Heart right ventricle (tissue), 16 donors: ENCODE results near the gene CACNA2D4. TPM values are rescaled to one million over a fixed set of nuclear protein-coding genes. Genes with fewer than 3 reads are reported as not detected.

Experiments
- ATAC-seq, 8 donors: fragments of 200-7000 bp; cut with Tn5 transposase; one replicate each; pipeline ENCODE4 v1.9.1; 2020; ENCODE audit warnings: mild to moderate bottlenecking in 8 of 8, moderate library complexity in 8 of 8, moderate number of reproducible peaks in 1 of 8
- DNase-seq, 2 donors: peaks; one replicate each; pipeline ENCODE4 v3.0.0-alpha.2; 2020
- H3K27ac ChIP-seq, 10 donors: fragments of 200-600 bp; sonication (generic) in 2 of 10; one replicate each; pipeline versions ENCODE4 v1.5.0 to v1.8.0; 2020 to 2022; ENCODE audit warnings: mild to moderate bottlenecking in 3 of 10
- H3K27me3 ChIP-seq, 7 donors: fragments of 200-600 bp; one replicate each; pipeline ENCODE4 v1.8.0; 2021 to 2022; ENCODE audit warnings: mild to moderate bottlenecking in 2 of 7
- H3K36me3 ChIP-seq, 9 donors: fragments of 200-600 bp; sonication (generic) in 1 of 9; one replicate each; pipeline versions ENCODE4 v1.5.0 to v1.8.0; 2020 to 2022; ENCODE audit warnings: mild to moderate bottlenecking in 2 of 9
- H3K4me1 ChIP-seq, 9 donors: fragments of 200-600 bp; sonication (generic) in 1 of 9; one replicate each; pipeline versions ENCODE4 v1.5.0 to v1.8.0; 2020 to 2022; ENCODE audit warnings: mild to moderate bottlenecking in 4 of 9
- H3K4me3 ChIP-seq, 10 donors: fragments of 200-600 bp; sonication (generic) in 2 of 10; one replicate each; pipeline versions ENCODE4 v1.5.0 to v1.8.0; 2020 to 2022; ENCODE audit warnings: mild to moderate bottlenecking in 7 of 10, moderate library complexity in 2 of 10
- H3K9me3 ChIP-seq, 11 donors: fragments of 200-600 bp in 10 of 11; sonication (generic) in 2 of 11; one replicate each; pipeline versions ENCODE4 v1.5.0 to v1.8.0; 2013 to 2022; ENCODE audit warnings: mild to moderate bottlenecking in 2 of 11, control low read depth in 1 of 11, moderate library complexity in 1 of 11
- CTCF ChIP-seq, 9 donors: fragments of 200-600 bp; sonication (generic) in 2 of 9; IDR thresholded peaks; one replicate each; pipeline versions ENCODE4 v1.5.0 to v1.8.0; 2021 to 2022; ENCODE audit warnings: antibody characterized with exemption in 9 of 9, mild to moderate bottlenecking in 5 of 9, moderate library complexity in 1 of 9
- WGBS, 2 donors: extraction: QIAGEN DNeasy Blood & Tissue Kit; methylation state at CpG; one replicate each; pipeline ENCODE4 v1.1.7; 2013; ENCODE audit warnings: inconsistent platforms in 1 of 2; 5-methylcytosine and 5-hydroxymethylcytosine counted together
- intact Hi-C, 10 donors: fragments of 100-400 bp; cut with DNase I; formaldehyde crosslinking; loops; one replicate each; pipeline versions ENCODE4 v1.11.1 to v1.14.2; 2022
- polyA plus RNA-seq, 2 donors: library from polyadenylated mRNA; stranded (reverse); fragments of 200-250 nt; gene quantifications; one replicate each; pipeline ENCODE4 v1.2.3, GENCODE V29; 2013
- total RNA-seq, 10 donors: library from RNA; stranded (reverse); fragmentation: NEBNext Ultra II Directional in 3 of 10; extraction: Animal tissue kit (Norgen Biotek cat#: 25700) in 3 of 10; gene quantifications; one replicate each; pipeline versions ENCODE4 v1.2.1 to v1.2.4, GENCODE V29; 2021 to 2023
- donor health status: Arrhythmogenic right ventricular cardiomyopathy.
- donor health status: ischemic (EF 13 %, LVEDD 7.1; RV severe dilation, severe dysfunction).
- donor health status: healthy with polysubstance abuse.
- donor health status: DM: no; HTN: yes; CAD: no.
- donor health status: DM: no; HTN: no; CAD: no.
- donor health status: ischemic (EF 25% LVEDD 6.9; RV normal size, moderate dysfunction).
- donor health status: ischemic (EF 25% LVEDD 5.7; RV mildly dilated, moderate dysfunction).
- donor health status: healthy.
- donor health status: DM: yes; HTN: yes; CAD: no.
- donor health status: Ischemic cardiomyopathy.
- donor health status: ischemic (EF 35%, LVEDD 5.7; RV mildly dilated, moderate dysfunction).
- donor health status: nonischemic (EF 11% LVEDD 7.7; RV severe dilation, severe dysfunction).
- donor health status: DM: yes; HTN: yes; CAD: no.
- donor health status: PGD.
- donor health status: ischemic (EF 29% LVEDD 5.4; RV normal size, mild dysfunction).
- donor health status: nonischemic (EF 23%, LVEDD 6.1; RV moderate dilation, normal function).

The CACNA2D4 gene
- total and polyA plus RNA-seq, 12 donors, result 0.19 to 6.2 (median 0.95) TPM

DNA sequence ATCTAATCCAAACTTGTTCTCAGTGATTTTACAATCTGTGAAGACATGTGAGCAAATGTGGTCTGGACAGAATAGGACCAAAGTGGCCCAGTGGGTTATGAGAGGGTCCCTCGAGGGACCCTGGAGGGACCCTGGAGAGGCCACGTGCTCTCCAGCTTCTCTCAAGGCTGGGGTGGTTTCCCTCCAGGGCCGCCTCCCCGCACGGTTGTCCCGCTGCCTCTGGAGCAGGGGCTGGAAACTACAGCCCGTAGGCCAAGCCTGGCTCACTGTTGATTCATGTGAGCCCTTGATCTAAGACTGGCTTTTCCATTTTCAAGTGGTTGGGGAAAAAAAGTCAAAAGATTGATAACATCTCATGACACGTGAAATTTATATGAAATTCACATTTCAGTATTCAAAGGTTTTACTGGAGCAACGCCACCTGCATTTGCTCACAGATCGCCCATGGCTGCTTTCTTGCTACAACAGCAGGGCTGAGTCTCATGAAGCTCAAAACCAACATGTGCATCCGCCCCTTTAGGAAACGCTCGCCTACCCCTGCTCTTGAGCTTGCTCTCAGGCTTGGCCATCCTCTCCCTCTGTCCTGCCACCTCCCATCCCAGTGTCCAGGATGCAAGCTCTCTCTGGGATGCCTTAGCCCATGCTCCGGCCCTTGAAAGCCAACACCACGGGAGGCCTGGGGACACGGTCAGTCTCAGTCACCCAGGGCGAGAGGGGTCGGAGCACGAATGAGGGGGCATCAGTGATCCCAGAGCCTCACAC, 110.2 kb downstream of the CACNA2D4 start:
- Histone ChIP-seq H3K27me3 (peaks cover 0 to 6% (median 0%) of the 10 kb centered on the region in 7 donors), H3K4me3 (no peak overlapping the region), H3K4me1 (peaks cover 3 to 69% (median 14%) of the 10 kb centered on the region in 9 donors), H3K9me3 (no peaks in the 10 kb centered on the region), H3K27ac (peak overlapping the region in 1 of 10 donors; percentile 12), H3K36me3 (no peaks in the 10 kb centered on the region)
- WGBS, 2 donors, result 90 to 91% methylated on average over 19 of the region's 19 CpGs
- ATAC-seq (no peak), DNase-seq (no peak)
- no peak for TF ChIP-seq CTCF (IDR thresholded peaks at IDR 0.05)
- intact Hi-C loops, result loop anchor here in 4 of 10 donors (10.0 kb wide), 4 partner anchors 217 to 977 kb away; no protein-coding TSS in a partner anchor

DNA sequence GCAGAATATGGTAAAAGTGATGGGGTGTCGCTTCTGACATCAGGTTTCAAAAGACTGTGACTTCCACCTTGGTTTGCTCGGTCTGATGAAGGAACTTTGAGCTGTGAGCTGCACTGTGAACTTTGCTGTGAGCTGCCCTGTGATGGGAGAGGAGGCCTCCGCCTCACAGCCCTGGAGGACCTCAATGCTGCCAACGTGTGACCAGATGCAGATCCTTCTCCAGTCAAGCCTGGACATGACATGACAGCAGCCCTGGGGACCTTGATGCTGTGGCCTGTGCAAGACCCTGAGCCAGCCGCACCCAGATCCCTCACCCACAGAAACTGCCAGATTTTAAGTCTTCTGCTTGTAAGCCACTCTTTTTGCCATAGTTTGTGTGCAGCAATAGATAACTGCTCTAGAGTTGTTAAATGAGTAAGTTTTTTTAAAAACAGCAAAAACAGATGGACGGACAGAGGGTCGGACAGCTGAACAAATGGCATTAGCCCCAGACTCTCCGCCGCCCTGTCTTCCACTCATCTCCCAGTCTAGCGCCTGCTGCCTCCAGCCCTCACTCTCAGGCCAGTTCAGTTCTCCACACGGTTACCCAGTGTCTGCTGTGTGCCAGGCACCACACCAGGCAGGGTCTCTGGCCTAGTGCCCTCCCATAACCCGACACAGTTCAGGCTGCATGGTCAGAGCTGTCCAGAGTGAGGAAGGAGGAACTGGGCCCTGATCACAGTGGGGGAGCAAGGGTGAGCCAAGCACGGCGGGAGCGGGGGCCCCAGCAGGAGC, 111.2 kb downstream of the CACNA2D4 start:
- DNase-seq, result no peak
- peak overlapping the region in 1 of 10 donors; percentile 12 for H3K27ac ChIP-seq
- TF ChIP-seq CTCF (IDR thresholded peaks at IDR 0.05), result no peak

GRCh38 chr12:1806301-1807086, 112.0 kb downstream of the CACNA2D4 start:
- peak overlapping the region in 6 of 10 donors; percentile 19 to 77 (median 40) for H3K27ac ChIP-seq
- no peak overlapping the region for H3K4me3 ChIP-seq
- H3K36me3 ChIP-seq, result no peaks in the 10 kb centered on the region
- ATAC-seq (peak in 6 of 8 donors; percentile 4 to 60 (median 50)), DNase-seq (peak in 1 of 2 donors; percentile 50)
- H3K27me3 ChIP-seq, result peaks cover 0 to 6% (median 0%) of the 10 kb centered on the region in 7 donors
- 53 to 60% methylated on average over 7 of the region's 7 CpGs for WGBS, 2 donors
- no peaks in the 10 kb centered on the region for H3K9me3 ChIP-seq
- peaks cover 3 to 52% (median 14%) of the 10 kb centered on the region in 9 donors for H3K4me1 ChIP-seq
- TF ChIP-seq CTCF (IDR thresholded peaks at IDR 0.05), result no peak
- intact Hi-C loops, result loop anchor here in 4 of 10 donors (10.0 kb wide), 4 partner anchors 218 to 978 kb away; no protein-coding TSS in a partner anchor

More for the DNA sequence above, 111.2 kb downstream of the CACNA2D4 start:
- Histone ChIP-seq H3K27me3 (peaks cover 0 to 6% (median 0%) of the 10 kb centered on the region in 7 donors), H3K36me3 (no peaks in the 10 kb centered on the region), H3K4me3 (no peak overlapping the region), H3K4me1 (peaks cover 3 to 59% (median 14%) of the 10 kb centered on the region in 9 donors), H3K9me3 (no peaks in the 10 kb centered on the region)
- ATAC-seq, result no peak
- WGBS, 2 donors, result 88 to 91% methylated on average over 15 of the region's 15 CpGs
- intact Hi-C loops, result loop anchor here in 4 of 10 donors (10.0 kb wide), 4 partner anchors 218 to 978 kb away; no protein-coding TSS in a partner anchor
